Chondrocyte (in vitro differentiated cells): ENCODE results near the gene PCED1B. TPM values are rescaled to one million over a fixed set of nuclear protein-coding genes. Genes with fewer than 3 reads are reported as not detected.

ENCODE experiments used
- DNase-seq: peaks from one replicate; pipeline ENCODE4 v3.0.0; 2021; ENCODE audit warnings: mixed read lengths, low spot score
- H3K27ac Mint-ChIP-seq: one replicate; pipeline ENCODE4 v1.8.0; 2021; ENCODE audit warnings: mild to moderate bottlenecking, moderate library complexity, mixed read lengths; ENCODE audit not compliant: unreplicated experiment
- H3K27me3 Mint-ChIP-seq: 2 replicates; pipeline ENCODE4 v1.8.0; 2021; ENCODE audit warnings: low read depth, mixed read lengths
- H3K36me3 Mint-ChIP-seq: 2 replicates; pipeline ENCODE4 v1.8.0; 2021; ENCODE audit warnings: low read depth, mixed read lengths
- H3K4me1 Mint-ChIP-seq: 2 replicates; pipeline ENCODE4 v1.8.0; 2021; ENCODE audit warnings: low read depth, mild to moderate bottlenecking, mixed read lengths
- H3K4me3 Mint-ChIP-seq: one replicate; pipeline ENCODE4 v1.8.0; 2021; ENCODE audit warnings: mild to moderate bottlenecking, moderate library complexity, mixed read lengths; ENCODE audit not compliant: unreplicated experiment
- H3K9me3 Mint-ChIP-seq: 2 replicates; pipeline ENCODE4 v1.8.0; 2021; ENCODE audit warnings: low read depth, mixed read lengths
- CTCF ChIP-seq: fragments of 200-600 bp; sonication (generic); IDR thresholded peaks from 2 replicates; pipeline ENCODE4 v1.5.0; 2021; ENCODE audit warnings: antibody characterized with exemption, mild to moderate bottlenecking, moderate library complexity
- total RNA-seq: library from RNA; stranded (reverse); gene quantifications from 3 replicates; pipeline ENCODE4 v1.2.1, GENCODE V29; 2021

The PCED1B gene
- total RNA-seq, 1 donor from 2014 or later = 2.3 TPM

GRCh38 chr12:47249719-47250357, 170.4 kb downstream of the PCED1B start:
- no peaks in the 10 kb centered on the region for H3K27me3 Mint-ChIP-seq
- no peak for TF ChIP-seq CTCF
- no peak overlapping the region for H3K4me3 Mint-ChIP-seq
- H3K36me3 Mint-ChIP-seq = peaks cover 8% of the 10 kb centered on the region
- no peak overlapping the region for H3K27ac Mint-ChIP-seq
- H3K4me1 Mint-ChIP-seq = peaks cover 26% of the 10 kb centered on the region
- peaks cover 14% of the 10 kb centered on the region for H3K9me3 Mint-ChIP-seq
- no peak for DNase-seq

- no peak for TF ChIP-seq CTCF
These were observed 172.5 kb downstream of the PCED1B start for GRCh38 chr12:47251919-47252318.

GRCh38 chr12:47264951-47265350, 185.5 kb downstream of the PCED1B start:
- no peak for TF ChIP-seq CTCF
- no peak overlapping the region for H3K4me3 Mint-ChIP-seq
- H3K36me3 Mint-ChIP-seq = peaks cover 2% of the 10 kb centered on the region
- peaks cover 11% of the 10 kb centered on the region for H3K9me3 Mint-ChIP-seq
- DNase-seq = no peak
- no peak overlapping the region for H3K27ac Mint-ChIP-seq
- no peaks in the 10 kb centered on the region for H3K27me3 Mint-ChIP-seq
- peaks cover 20% of the 10 kb centered on the region for H3K4me1 Mint-ChIP-seq

More at GRCh38 chr12:47251919-47252318, 172.5 kb downstream of the PCED1B start:
- H3K4me3 Mint-ChIP-seq = no peak overlapping the region
- no peak overlapping the region for H3K27ac Mint-ChIP-seq
- H3K9me3 Mint-ChIP-seq = peaks cover 24% of the 10 kb centered on the region
- H3K4me1 Mint-ChIP-seq = peaks cover 26% of the 10 kb centered on the region
- no peaks in the 10 kb centered on the region for H3K27me3 Mint-ChIP-seq
- H3K36me3 Mint-ChIP-seq = peaks cover 8% of the 10 kb centered on the region
- no peak for DNase-seq

- Mint-ChIP-seq H3K36me3 (peaks cover 2% of the 10 kb centered on the region), H3K4me1 (peaks cover 23% of the 10 kb centered on the region), H3K4me3 (no peak overlapping the region), H3K9me3 (peaks cover 11% of the 10 kb centered on the region), H3K27ac (no peak overlapping the region), H3K27me3 (no peaks in the 10 kb centered on the region)
- no peak for DNase-seq
- no peak for TF ChIP-seq CTCF
These were observed 186.0 kb downstream of the PCED1B start for GRCh38 chr12:47265391-47265790.

- no peaks in the 10 kb centered on the region for H3K27me3 Mint-ChIP-seq
- no peak for DNase-seq
These were observed 188.2 kb downstream of the PCED1B start for GRCh38 chr12:47267571-47267970.

More at GRCh38 chr12:47267571-47267970, 188.2 kb downstream of the PCED1B start:
- Mint-ChIP-seq H3K27ac (no peak overlapping the region), H3K36me3 (peaks cover 2% of the 10 kb centered on the region), H3K4me1 (peaks cover 44% of the 10 kb centered on the region), H3K4me3 (no peak overlapping the region), H3K9me3 (peaks cover 11% of the 10 kb centered on the region)
- no peak for TF ChIP-seq CTCF
